LNCAP (cell line): ENCODE measurements around the gene SCN2B.

ENCODE experiments used
- TF ChIP-seq, protein P1 (sequence below): fragments of 450-650 bp; IDR thresholded peaks from 2 replicates; pipeline ENCODE4 v1.5.1; 2017; ENCODE audit warnings: mild to moderate bottlenecking

Gene SCN2B

DNA sequence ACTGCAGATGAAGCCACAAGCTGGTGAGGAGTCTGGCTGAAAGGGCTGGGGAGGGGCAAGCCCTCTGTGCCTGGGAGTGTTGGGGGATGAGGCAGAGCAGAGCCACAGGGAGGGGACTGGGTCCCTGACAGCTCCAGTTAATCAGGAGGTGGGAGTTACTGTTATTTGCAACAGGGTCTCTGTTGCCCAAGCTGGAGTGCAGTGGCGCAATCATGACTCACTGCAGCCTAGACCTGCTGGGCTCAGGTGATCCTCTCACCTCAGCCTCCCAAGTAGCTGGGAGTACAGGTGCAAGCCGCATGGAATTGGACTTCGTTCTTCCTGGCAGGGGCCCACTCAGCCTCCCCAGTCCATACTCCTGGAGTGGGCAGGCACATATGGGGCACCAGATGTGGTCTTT, 7.7 kb downstream of the SCN2B start:
- TF ChIP-seq, protein P1, sequence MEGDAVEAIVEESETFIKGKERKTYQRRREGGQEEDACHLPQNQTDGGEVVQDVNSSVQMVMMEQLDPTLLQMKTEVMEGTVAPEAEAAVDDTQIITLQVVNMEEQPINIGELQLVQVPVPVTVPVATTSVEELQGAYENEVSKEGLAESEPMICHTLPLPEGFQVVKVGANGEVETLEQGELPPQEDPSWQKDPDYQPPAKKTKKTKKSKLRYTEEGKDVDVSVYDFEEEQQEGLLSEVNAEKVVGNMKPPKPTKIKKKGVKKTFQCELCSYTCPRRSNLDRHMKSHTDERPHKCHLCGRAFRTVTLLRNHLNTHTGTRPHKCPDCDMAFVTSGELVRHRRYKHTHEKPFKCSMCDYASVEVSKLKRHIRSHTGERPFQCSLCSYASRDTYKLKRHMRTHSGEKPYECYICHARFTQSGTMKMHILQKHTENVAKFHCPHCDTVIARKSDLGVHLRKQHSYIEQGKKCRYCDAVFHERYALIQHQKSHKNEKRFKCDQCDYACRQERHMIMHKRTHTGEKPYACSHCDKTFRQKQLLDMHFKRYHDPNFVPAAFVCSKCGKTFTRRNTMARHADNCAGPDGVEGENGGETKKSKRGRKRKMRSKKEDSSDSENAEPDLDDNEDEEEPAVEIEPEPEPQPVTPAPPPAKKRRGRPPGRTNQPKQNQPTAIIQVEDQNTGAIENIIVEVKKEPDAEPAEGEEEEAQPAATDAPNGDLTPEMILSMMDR = no peak

DNA sequence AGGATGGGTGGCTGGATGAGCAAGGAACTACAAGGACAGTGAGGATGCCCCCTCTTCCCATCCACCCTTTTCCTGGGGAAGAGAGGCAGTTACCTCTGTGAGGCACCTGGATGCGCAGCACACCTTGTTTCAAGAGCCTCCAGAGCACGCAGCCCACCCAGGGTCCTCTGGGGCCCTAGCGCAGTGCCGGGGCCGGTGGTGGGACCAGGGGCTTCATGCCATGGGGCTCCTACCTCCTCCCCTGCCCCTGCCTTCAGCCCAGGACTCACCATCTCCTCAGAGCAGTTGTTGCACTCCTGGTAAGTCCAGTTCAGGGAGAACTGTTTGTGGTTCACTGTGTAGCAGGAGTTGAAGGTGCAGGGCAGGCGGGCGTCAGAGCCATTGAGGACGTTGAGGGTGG, 8.1 kb downstream of the SCN2B start:
- TF ChIP-seq, protein P1 = no peak

DNA sequence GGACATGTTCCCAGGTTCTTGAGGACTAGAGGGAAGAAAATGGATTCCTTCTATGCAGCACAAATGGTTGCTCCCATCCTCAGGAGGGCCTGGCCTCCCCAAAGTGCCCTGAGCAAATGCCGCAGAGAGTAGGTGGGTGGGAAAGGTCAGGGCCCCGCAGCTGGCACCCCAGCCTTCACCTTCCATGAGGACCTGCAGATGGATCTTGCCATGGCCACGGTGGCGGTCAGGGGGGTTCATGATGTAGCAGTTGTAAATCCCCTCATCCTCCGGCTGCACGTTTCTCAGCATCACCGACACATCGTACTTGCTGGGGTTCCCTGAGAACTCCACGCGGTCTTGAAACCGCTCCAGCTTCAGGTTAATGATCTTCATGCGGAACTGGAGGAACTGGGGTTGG, 8.5 kb downstream of the SCN2B start:
- TF ChIP-seq, protein P1 = no peak

DNA sequence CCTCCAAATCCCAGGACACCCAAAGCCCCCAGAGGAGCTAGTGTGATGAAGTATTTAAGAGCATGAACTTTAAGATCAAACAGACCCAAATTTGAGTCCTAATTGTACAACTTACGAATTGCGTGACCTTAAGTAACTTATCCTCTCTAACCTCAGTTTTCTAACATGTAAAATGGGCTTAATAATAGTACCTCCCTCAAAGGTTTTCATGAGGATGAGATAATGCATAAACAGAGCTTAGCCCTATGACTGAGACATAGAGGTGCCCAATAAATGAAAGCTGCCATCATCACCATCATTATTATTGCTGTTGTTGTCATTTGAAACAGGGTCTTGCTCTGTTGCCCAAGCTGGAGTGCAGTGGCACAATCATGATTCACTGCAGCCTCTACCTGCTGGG, 9.2 kb downstream of the SCN2B start:
- TF ChIP-seq, protein P1 = no peak

GRCh38 chr11:118166641-118167040, 9.8 kb downstream of the SCN2B start:
- TF ChIP-seq, protein P1 = no peak

GRCh38 chr11:118164885-118165284, 11.6 kb downstream of the SCN2B start:
- TF ChIP-seq, protein P1 = no peak

DNA sequence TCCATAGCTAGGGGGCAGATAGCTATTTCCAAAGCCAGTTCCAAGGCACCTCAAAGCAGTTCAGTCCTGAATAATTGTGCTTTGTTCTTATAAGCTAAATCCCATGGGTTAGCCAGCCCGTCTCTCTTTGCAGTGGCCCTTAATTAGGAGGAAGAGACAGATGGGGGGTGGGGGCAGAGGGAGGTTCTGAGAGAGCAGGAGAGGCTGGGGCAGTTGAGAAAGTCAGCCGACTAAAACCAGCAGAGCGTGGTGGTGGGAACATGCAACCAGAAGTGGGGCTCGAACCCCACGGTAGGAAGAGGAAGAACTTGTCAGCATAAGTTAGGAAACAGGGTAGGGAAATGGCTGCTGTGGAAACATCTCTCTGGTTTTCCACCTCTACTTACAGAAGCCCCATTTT, 12.9 kb downstream of the SCN2B start:
- TF ChIP-seq, protein P1 = no peak

DNA sequence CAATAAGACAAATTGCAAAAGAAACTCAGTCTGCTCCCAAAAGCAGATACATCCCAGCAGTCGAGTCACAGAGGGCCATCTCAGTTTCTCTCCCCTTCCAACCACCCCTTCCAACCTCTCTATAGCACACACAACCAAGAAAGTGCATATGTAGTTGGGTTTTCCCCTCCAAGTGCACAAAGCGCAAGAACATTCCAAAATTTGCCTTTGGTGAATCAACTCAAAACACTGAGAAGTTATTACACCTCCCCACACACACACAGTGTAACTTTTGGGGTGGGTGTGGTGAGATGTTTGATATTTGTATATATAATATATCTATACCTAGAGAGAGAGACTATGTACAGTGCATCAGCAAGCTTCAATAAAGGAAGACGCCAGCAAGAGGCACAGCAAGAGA, 13.6 kb downstream of the SCN2B start:
- TF ChIP-seq, protein P1 = no peak
